ENCODE measurements around the gene FAM227B.

DNA sequence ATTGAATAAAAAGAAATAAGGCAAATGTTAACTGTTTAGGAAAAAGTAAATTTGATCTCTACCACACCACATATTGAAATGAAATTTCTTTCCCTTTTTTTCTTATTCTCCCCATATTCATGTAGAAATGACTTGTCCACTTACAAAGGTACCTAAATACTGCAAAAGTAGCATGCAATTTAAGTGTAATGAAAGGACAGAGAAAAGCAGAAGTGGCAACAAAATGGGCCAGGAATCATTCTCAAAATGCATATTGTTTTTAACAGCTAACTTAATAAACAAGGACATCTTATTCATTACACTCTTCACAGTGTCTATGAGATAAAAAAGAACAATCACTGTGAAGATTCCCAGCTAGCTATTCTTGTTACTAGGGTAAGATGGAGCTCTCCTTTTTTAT, 238.2 kb downstream of the FAM227B start:
- no peak for TF ChIP-seq POLR2AphosphoS5 (IDR thresholded peaks at IDR 0.05)
- TF ChIP-seq, protein P1, sequence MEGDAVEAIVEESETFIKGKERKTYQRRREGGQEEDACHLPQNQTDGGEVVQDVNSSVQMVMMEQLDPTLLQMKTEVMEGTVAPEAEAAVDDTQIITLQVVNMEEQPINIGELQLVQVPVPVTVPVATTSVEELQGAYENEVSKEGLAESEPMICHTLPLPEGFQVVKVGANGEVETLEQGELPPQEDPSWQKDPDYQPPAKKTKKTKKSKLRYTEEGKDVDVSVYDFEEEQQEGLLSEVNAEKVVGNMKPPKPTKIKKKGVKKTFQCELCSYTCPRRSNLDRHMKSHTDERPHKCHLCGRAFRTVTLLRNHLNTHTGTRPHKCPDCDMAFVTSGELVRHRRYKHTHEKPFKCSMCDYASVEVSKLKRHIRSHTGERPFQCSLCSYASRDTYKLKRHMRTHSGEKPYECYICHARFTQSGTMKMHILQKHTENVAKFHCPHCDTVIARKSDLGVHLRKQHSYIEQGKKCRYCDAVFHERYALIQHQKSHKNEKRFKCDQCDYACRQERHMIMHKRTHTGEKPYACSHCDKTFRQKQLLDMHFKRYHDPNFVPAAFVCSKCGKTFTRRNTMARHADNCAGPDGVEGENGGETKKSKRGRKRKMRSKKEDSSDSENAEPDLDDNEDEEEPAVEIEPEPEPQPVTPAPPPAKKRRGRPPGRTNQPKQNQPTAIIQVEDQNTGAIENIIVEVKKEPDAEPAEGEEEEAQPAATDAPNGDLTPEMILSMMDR (IDR thresholded peaks at IDR 0.05), result no peak
- TF ChIP-seq POLR2A (IDR thresholded peaks at IDR 0.05), result no peak
